WTC11 (cell line): ENCODE measurements around the gene SUMF1. TPM values are rescaled to one million over a fixed set of nuclear protein-coding genes. Genes with fewer than 3 reads are reported as not detected.

Experiments used
- ATAC-seq: fragments of 200-7000 bp; cut with Tn5 transposase; 2 replicates; pipeline ENCODE4 v1.10.0; 2021; ENCODE audit warnings: mild to moderate bottlenecking, moderate library complexity
- CTCF ChIA-PET: fragments of 300-600 bp; sonication (Branson Sonifier 250); formaldehyde crosslinking; loops from one replicate; lab custom pipeline; 2021; ENCODE audit warnings: antibody characterized with exemption; lab: Charles Lee
- POLR2A ChIA-PET: fragments of 350-600 bp; sonication (Branson Sonifier 250); formaldehyde crosslinking; loops from one replicate; lab custom pipeline; 2021; ENCODE audit warnings: antibody characterized with exemption; lab: Charles Lee
- DNase-seq: peaks from one replicate; pipeline ENCODE4 v3.0.0; 2021; ENCODE audit warnings: low spot score
- H3K27ac Mint-ChIP-seq: 2 replicates; pipeline ENCODE4 v1.8.0; 2021; ENCODE audit warnings: mixed read lengths
- H3K27me3 Mint-ChIP-seq: 2 replicates; pipeline ENCODE4 v1.8.0; 2021; ENCODE audit warnings: low read depth, mild to moderate bottlenecking, moderate library complexity, mixed read lengths
- H3K36me3 Mint-ChIP-seq: 2 replicates; pipeline ENCODE4 v1.8.0; 2021; ENCODE audit warnings: mixed read lengths
- H3K4me1 Mint-ChIP-seq: 2 replicates; pipeline ENCODE4 v1.8.0; 2022; ENCODE audit warnings: mixed read lengths
- H3K4me3 Mint-ChIP-seq: 2 replicates; pipeline ENCODE4 v1.8.0; 2021; ENCODE audit warnings: mild to moderate bottlenecking, moderate library complexity, mixed read lengths
- H3K9me3 Mint-ChIP-seq: 2 replicates; pipeline ENCODE4 v1.8.0; 2021; ENCODE audit warnings: mixed read lengths
- AR ChIP-seq: fragments of 250-450 bp; sonication (Bioruptor Pico); IDR thresholded peaks from 2 replicates; pipeline ENCODE4 v1.9.0; 2021; ENCODE audit warnings: mild to moderate bottlenecking
- ARID4B ChIP-seq: sonication (generic); formaldehyde crosslinking; IDR thresholded peaks from 2 replicates; pipeline ENCODE4 v1.8.0; 2023; ENCODE audit warnings: missing genetic modification reagents, mild to moderate bottlenecking, borderline replicate concordance
- ATF3 ChIP-seq: sonication (generic); formaldehyde crosslinking; conservative IDR thresholded peaks from 2 replicates; pipeline ENCODE4 v1.8.1; 2022; ENCODE audit warnings: mild to moderate bottlenecking, missing genetic modification reagents
- E2F5 ChIP-seq: sonication (generic); formaldehyde crosslinking; IDR thresholded peaks from 2 replicates; pipeline ENCODE4 v1.8.1; 2022; ENCODE audit warnings: mild to moderate bottlenecking, moderate library complexity, missing genetic modification reagents
- GRHL2 ChIP-seq: fragments of 250-450 bp; sonication (Bioruptor Pico); IDR thresholded peaks from 2 replicates; pipeline ENCODE4 v1.8.0; 2022; ENCODE audit warnings: mild to moderate bottlenecking, moderate library complexity; ENCODE audit not compliant: insufficient replicate concordance, severe bottlenecking
- MAX ChIP-seq: sonication (generic); formaldehyde crosslinking; IDR thresholded peaks from 2 replicates; pipeline ENCODE4 v1.8.0; 2022; ENCODE audit warnings: mild to moderate bottlenecking, missing genetic modification reagents
- NR3C1 ChIP-seq: sonication (generic); formaldehyde crosslinking; conservative IDR thresholded peaks from 2 replicates; pipeline ENCODE4 v1.8.1; 2023; ENCODE audit warnings: low read depth, mild to moderate bottlenecking, missing genetic modification reagents
- PRDM15 ChIP-seq: sonication (generic); formaldehyde crosslinking; IDR thresholded peaks from 2 replicates; pipeline ENCODE4 v1.8.0; 2022; ENCODE audit warnings: missing genetic modification reagents
- ZBTB21 ChIP-seq: sonication (generic); formaldehyde crosslinking; IDR thresholded peaks from 2 replicates; pipeline ENCODE4 v1.8.1; 2023; ENCODE audit warnings: mild to moderate bottlenecking, missing genetic modification reagents, borderline replicate concordance
- ZNF121 ChIP-seq: sonication (generic); formaldehyde crosslinking; IDR thresholded peaks from 2 replicates; pipeline ENCODE4 v1.8.0; 2023; ENCODE audit warnings: missing genetic modification reagents
- ZNF138 ChIP-seq: sonication (generic); formaldehyde crosslinking; conservative IDR thresholded peaks from 2 replicates; pipeline ENCODE4 v1.8.1; 2022; ENCODE audit warnings: mild to moderate bottlenecking, moderate library complexity, missing genetic modification reagents
- ZNF263 ChIP-seq: sonication (generic); formaldehyde crosslinking; IDR thresholded peaks from 2 replicates; pipeline ENCODE4 v1.8.1; 2022; ENCODE audit warnings: low read depth, mild to moderate bottlenecking, moderate library complexity, missing genetic modification reagents
- ZNF416 ChIP-seq: fragments of 250-450 bp; sonication (Bioruptor Pico); IDR thresholded peaks from 2 replicates; pipeline ENCODE4 v1.9.0; 2021; ENCODE audit warnings: mild to moderate bottlenecking, inconsistent platforms
- ZNF425 ChIP-seq: fragments of 250-450 bp; sonication (Bioruptor Pico); conservative IDR thresholded peaks from 2 replicates; pipeline ENCODE4 v1.9.0; 2021; ENCODE audit warnings: mild to moderate bottlenecking
- total RNA-seq: library from RNA; stranded (reverse); gene quantifications from 3 replicates; pipeline ENCODE4 v1.2.3, GENCODE V29; 2021

The SUMF1 gene
- total RNA-seq, 1 experiment from 2014 or later: 10.4 TPM

DNA sequence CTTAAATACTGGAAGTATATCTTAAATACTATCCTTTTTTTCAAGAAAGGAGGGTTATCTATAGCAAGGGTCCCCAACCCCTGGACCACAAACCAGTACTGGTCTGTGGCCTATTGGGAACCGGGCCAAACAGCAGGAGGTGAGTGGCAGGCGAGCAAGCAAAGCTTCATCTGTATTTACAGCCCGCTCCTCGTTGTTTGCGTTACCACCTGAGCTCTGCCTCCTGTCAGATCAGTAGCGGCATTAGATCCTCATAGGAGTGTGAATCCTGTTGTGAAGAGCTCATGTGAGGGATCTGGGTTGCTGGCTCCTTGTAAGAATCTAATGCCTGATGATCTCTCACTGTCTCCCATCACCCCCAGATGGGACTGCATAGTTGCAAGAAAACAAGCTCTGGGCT lies 26.1 kb downstream of the SUMF1 start:
- no peak for TF ChIP-seq ATF3 (CRISPR knock-in tag)
- TF ChIP-seq ZBTB21: no peak
- TF ChIP-seq GRHL2 (CRISPR knock-in tag): no peak
- no peak for TF ChIP-seq ZNF425 (CRISPR knock-in tag)
- TF ChIP-seq ZNF121: no peak
- no peak for TF ChIP-seq PRDM15 (CRISPR knock-in tag)
- no peak for TF ChIP-seq ZNF138 (CRISPR knock-in tag)
- TF ChIP-seq ARID4B (CRISPR knock-in tag): no peak
- TF ChIP-seq NR3C1: no peak
- no peak for TF ChIP-seq AR (CRISPR knock-in tag)
- TF ChIP-seq ZNF416: no peak
- no peak for TF ChIP-seq E2F5
- TF ChIP-seq MAX (CRISPR knock-in tag): no peak
- TF ChIP-seq ZNF263 (CRISPR knock-in tag): no peak
- no peaks in the 10 kb centered on the region for H3K9me3 Mint-ChIP-seq
- ChIA-PET POLR2A (no interaction called here), CTCF (no interaction called here)
- H3K36me3 Mint-ChIP-seq: peaks cover 6% of the 10 kb centered on the region
- DNase-seq (no peak), ATAC-seq (no peak)
- H3K27ac Mint-ChIP-seq: 0 out of 2 replicates have a peak overlapping the region, but pooled peaks have one; percentile 38
- H3K27me3 Mint-ChIP-seq: no peaks in the 10 kb centered on the region
- no peak overlapping the region for H3K4me3 Mint-ChIP-seq
- no peaks in the 10 kb centered on the region for H3K4me1 Mint-ChIP-seq
